NCI-H2029 (cell line): ENCODE measurements around the gene TNFAIP8.

ENCODE experiments used
- DNase-seq: peaks from one replicate; lab custom pipeline; 2025; lab: John Stamatoyannopoulos, UW

Gene TNFAIP8

DNA sequence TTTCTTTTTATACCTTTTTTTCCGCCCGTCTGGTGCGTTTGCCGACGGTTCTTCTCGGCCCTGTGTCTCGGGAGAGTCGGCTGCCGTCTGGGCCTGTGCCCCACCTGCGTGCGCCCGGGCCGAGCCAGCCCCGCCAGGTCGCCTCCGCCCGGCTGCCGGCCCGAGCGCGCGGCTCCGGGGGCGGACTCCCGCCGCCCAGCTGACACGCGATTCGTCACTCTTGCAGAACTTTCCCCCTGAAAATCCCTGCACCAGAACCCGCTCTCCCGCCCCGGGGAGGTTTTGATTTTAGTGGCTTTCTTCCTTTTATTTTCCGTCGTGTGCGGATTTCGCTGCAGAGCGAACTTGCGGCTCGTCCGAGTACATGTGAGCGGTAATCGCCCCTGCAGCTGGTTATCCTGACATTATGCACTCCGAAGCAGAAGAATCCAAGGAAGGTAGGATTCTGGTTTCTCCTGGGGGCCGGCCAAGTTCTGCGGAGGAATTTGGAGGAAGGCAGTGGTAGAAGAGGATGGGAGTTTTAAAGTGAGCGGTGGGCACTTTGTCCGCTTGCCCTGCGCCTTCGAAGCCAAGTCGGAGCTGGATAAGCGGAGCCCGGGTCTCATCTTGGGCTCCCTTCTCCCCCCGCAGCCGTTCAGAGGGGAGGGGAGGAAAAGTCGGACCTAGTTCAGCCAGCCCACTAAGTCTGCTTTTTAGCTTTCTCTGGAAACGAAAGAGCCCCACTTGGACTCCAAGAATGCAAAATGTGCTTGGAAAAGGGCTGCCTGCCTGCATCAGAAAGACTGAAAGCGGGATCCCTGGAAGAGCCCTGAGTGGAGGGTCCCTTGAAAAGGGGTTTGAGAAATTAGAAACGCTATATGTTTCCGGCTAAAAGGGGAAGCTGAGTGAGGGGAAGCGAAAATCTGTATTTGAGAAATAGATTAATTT lies at the start of gene TNFAIP8:
Gene TNFAIP8, plus strand, starts transcription at position 335 of the 927 bp plus-strand sequence. Its CDS starts 72 bp downstream, at position 407.
- peak; percentile 1 for DNase-seq

DNA sequence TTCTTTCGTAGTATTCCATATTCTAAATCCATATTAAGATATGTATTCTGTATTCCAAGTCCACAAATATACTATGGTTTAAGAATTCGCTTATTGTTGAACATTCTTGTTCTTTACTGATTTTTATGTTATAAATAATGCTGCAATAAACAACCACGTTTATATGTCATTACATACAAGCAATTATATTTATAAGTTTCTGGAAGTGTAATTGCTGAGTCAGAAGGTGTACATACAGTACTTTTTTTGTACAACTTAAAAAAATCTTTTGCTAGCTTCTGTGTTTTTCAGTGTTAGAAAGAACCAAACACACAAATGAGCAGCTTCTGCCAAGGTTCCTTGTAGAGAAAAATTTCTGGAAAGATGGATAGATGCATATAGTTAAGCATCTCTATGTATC lies 48.6 kb upstream of the TNFAIP8 start:
- no peak for DNase-seq

DNA sequence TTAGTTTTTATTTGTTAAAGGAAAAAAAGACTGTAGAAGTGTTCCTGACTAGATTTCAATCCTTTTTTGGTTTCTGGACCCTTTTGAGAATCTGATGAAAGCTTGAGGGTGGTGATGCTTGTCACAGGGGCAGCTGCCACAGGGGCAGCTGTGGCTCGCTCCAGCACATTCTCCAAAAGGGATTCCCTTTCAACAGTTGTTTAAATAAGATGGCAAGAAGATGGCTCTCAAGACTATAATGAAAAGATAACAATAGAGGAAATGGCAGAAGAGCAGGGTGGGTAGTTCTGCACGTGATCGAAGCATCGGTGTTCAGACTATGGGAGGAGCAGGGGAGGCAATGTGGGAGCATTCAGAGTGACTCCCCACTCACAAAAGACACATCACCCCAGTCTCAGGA lies 46.5 kb upstream of the TNFAIP8 start:
- no peak for DNase-seq

DNA sequence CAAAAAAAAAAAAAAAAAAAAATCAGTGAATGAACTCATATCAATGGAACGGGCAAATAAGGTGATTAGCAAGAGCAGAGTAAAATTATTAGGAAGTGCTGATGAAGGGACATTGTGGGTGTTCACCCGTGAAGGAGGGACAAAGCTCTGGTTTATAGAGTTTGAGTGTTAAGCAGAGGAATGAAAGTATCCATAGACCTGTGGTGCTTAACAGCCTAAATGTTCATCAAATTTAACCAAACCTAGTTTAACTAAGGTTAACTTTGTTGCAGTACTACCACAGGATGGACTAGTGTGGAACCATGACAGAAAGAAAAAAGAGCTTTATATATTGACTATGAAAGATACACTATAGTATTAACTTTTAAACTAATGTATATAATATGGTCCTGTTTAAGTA lies 44.1 kb upstream of the TNFAIP8 start:
- DNase-seq, result no peak

DNA sequence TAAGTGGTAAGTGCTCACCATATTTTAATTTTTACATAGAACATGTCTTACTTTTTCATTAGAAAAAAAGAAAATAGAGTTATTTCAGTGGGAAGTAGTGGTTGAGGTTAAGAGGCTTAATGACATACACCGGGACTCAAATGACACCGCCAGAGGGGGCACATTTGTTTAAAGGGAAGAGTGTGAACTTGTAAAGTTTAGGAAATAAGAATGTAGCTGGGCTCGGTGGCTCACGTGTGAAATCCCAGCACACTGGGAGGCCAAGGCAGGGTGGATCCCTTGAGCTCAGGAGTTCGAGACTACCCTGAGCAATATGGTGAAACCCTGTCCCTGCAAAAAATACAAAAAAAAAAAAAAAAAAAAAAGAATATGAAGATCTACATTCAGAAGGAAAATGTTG lies 43.4 kb upstream of the TNFAIP8 start:
- no peak for DNase-seq

DNA sequence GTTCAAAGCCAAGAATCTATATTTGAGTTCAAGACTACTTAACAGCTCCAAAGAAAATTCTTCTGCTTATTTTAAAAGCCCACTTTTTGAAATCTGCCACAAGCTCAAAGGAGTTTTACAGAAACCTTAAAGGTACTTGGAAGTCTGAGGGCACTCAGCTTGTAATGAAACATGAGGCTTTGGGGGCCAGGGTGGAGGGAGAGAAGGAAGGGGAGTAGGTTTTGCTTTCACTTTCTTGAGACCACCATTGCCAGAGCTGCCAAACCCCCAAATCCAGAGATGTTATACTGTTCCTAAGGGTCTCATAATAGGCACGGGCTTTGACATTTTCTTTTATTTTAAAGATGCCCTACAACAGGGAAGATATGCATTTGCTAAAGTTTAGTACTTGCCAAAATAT lies 42.6 kb upstream of the TNFAIP8 start:
- DNase-seq, result no peak

DNA sequence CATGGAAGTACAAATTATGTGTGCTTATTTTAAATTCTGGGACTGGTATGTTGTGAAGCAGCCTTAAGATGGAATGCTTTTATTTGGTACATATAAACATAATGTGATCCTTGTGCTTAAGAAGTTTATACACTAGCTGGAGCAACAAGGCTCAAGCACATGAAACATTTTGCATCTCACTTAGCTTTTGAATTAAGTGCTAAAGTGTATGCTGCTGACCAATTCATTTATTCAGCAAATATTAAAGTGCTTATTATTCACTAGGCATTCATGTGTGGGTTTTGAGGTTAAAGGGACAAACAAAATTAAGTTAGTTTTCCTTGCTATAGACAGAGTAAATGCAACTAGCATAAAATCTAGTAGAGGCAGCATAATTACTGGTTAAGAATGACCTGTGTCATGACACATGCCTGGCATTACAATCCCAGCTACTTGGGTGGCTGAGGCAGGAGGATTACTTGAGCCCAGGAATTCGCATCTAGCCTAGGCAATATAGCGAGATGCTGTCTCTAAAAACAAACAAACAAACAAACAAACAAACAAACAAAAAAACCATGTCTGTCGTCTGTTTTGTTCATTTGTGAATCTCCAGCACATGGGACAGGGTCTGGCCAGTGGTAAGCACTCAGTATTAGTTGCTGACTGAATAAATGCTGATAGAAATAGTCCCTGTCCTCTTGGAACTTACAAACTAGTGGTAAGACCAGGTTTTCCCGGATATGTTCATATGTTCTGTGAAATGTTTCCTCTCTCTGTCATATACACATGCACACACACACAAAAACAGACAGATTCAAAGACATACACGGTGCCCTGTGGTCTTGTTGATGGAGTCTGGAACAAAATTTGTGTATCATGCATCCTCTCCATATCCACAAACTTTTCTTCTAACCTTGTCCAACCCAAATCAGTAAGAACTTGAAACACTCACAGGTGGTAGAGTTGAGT lies 41.9 kb upstream of the TNFAIP8 start:
- no peak for DNase-seq

DNA sequence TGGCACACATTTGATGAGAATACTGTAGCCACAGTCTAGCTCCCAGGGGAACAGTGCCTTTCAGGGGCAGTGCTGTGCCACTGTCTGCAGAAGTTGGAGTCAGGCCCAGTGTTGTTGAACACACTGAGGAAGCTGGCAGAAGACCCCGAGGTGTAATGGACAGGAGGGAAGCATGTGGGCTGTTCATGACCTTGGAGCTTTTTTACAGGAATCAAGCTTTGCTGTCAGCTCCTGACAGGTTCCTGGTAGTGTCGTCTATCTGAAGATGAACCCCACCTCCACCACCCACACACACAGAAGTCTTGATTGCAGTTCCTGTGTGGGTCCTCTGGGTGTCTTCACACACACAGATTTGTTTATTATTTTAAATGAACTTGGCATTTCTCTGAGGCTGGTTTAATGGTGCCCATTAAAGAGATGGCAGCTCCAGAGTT lies 40.3 kb upstream of the TNFAIP8 start:
- DNase-seq, result no peak

DNA sequence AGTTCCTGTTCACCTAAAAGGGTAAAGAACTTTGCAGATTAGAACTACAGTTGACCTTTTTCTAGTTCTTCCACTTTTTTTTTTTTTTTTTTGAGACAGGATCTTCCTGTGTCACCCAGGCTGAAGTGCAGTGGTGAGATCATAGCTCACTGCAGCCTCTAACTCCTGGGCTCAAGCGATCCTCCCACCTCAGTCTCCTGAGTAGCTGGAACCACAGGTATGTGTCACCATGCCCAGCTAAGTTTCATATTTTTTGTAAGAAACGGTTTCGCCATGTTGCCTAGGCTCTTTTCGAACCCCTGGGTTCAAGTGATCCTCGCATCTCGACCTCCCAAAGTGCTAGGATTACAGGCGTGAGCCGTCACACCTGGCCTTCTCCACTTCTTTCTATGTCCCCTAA lies 39.7 kb upstream of the TNFAIP8 start:
- DNase-seq, result no peak

DNA sequence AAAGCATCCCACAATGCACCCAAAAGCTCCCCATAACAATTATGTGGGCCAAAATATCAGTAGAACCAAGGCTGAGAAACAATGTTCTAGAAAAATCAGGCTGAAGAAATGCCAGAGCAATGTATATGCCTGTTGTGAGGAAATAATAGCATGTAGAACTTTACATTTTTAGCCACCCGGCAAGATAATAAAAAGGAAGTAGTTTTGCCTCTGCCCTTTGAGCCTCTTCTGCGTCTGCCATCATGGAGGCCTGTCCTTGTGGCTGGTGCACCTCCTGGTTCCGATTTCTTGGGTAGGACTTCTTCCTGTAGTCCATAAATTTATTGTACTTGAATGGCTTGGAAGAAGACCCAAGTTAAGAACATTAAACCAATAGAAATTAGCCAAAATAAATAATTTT lies 38.9 kb upstream of the TNFAIP8 start:
- DNase-seq, result no peak

DNA sequence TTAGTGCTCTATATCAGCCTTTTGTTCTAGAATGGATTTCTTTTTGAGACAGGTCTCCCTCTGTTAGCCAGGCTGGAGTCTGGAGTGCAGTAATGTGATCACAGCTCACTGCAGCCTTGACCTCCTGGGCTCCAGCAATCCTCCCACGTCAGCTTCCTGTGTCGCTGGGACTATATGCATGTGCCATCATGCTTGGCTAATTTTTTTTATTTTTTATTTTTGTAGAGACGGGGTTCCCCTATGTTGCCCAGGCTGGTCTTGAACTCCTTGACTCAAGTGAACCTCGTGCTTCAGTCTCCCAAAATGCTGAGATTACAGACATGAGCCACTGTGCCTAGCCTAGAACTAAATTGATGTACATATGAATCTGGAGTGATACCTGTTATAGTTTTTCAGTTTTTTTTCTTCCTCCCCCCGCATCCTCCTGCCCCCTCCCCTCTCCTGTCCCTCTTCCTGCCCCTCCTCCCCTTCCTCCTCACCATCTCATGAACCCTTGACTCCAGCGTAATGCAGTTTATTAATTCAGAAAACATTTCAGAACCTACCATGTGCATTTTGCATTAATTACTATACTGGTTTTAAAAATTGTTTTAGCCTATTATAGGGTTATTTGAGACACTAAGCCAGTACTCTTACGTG lies 37.4 kb upstream of the TNFAIP8 start:
- DNase-seq, result no peak

DNA sequence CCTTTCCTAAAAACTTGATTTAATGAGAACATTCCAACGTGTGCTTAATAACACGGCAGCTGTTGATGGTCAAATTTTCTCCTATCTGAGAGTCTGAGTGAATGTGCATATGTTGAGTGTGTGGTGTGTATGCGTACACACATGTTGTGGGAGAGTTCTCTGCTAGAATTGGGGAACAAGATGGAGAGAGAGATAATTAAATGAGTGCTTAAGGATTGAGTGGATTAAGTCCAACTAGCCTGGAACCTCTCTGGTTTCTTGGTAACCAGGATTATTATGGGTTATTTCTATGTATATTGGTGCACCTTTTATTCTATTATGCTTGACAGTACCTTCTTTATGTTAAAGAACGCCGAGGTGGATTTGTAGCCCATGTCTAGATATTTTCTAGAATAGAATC lies 36.4 kb upstream of the TNFAIP8 start:
- DNase-seq, result no peak

DNA sequence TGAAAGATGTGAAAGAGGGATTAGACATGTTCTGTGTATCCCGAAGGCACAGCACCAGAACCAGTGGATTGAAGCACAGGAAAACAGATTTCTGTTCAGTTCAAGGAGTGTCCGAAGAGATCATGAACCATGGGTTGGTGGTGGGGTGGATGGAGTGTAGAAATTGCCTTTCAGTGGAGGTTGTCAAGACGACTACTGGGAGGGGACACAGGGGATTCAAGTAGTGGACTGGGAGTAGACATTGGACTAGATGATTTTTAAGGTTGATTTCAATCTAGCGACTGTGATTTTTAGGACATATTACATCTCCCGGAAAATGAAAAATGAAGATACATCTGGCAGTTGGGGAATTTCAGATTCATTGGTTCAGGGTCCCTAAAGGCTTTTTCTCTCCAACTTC lies 35.9 kb upstream of the TNFAIP8 start:
- no peak for DNase-seq

DNA sequence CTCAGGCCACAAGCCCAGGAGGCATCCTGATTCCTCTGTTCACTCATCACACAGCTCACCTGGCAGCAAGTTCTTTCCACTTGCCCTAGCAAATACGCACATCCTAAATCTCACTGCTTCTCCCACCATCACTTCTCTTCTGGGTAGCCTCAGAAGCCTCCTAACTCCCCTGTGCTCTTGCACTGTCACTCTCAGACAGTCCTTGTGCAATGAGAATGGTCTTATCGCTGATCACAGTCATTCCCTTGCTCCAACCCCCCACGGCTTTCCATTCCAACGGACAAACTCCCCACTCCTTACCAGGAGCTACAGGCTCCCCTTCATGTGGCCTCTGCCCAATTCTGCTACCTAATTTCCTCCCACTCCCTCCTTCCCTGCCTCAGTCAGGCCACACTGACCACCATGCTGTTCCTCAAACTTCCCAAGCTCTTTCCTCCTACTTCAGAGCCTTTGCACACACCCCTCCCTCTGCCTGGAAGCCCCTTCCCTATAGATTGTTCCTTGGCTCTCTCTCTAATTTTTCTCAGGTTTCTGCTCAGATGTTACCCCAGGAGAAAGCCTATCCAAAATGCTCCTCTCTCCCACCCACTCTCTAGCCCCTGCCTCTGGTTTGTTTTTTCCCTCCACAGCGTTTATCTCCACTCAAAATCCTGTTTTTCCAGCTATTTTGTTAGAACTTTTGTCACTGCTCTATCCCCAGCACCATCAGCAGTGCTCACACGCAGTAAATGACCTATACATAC lies 34.1 kb upstream of the TNFAIP8 start:
- DNase-seq, result no peak

DNA sequence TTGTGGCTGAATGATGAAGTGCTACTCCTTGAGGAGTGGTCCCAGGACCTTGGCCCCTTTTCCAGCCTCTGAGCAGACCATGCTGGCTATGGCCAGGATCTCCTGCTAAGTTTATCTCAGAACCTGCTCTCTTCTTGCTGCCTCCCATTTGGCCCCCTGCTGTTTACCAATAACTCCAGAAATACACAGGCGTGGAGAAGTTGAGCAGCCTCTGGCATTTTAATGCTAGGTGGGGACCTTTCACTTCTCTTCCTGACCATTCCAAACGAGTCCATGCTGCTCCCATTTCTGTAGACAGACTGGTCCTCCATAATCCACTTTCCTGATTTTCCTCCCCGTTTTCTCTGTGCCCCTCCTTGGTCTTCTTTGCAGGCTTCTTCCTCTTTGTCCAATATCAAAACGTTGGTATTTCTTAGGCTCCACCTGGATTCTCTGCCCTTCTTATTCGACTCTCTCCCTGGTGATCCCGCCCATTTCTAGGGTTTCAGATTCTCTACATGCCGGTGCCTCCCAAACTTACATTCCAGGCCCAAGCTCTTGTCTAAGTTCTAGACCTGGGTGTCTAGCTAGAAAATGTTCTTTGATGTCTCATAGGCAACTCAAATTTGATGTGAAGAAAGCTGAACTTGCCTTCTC lies 33.4 kb upstream of the TNFAIP8 start:
- DNase-seq, result no peak

DNA sequence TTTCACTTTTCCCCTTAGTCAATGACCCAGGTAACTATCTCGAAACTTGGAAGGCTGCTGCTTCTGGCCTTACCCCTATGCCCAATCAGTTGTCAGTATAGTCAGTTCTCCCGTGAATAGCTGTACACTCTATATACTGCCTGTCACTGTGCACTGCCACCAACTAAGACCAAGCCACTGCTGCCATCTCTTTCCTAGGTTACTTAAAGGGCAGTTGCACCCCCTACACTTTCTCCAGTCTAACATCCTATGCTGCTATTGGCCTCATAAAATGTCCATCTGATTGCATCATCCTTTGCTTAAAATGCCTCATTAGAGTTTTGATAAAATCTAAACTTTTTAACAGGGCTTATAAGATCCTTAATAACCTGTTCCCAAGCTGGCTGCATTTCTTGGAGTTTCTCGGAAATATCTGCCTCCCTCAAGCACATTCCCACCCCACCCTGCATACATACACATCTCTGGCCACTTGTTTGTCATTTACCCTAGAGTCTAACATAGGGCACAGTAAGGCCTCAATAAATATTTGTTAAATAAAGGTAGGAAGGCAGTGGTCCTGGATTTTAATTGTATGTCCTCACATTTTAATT lies 32.8 kb upstream of the TNFAIP8 start:
- no peak for DNase-seq

DNA sequence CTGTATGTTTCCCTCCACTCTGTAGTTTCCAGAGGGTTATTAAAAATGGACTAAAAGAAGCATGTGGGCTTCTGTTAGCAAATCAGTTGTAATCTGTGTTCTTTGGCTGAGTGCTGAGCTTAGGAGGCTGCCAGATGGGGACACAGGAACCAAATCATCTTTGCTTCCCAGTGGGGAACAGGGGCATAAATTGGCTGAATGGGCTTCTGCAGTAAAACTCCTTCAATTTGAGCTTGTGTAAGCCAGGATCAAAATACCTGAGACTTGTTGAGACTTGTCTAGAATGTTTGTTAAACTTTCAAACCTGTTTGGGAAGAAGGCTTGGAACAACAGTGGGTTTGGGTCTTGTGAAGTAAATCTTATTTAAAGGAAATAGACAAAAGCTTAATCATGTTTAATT lies 32.2 kb upstream of the TNFAIP8 start:
- DNase-seq, result no peak

DNA sequence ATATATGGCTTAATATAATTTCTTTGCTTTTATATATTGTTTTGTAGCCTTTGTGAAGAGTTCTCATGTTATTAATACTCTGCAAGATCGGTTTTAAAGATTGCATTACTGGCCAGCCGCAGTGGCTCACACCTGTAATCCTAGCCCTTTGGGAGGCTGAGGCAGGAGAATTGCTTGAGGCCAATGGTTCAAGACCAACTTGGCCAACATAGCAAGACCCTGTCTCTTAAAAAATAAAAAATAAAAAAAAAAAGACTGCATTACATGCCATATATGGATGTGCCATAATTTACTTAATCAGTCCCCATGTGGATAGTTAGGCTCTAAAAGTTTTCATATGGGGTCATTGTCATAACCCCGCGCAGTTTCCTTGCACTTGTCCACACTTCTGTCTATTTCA lies 31.0 kb upstream of the TNFAIP8 start:
- no peak for DNase-seq

DNA sequence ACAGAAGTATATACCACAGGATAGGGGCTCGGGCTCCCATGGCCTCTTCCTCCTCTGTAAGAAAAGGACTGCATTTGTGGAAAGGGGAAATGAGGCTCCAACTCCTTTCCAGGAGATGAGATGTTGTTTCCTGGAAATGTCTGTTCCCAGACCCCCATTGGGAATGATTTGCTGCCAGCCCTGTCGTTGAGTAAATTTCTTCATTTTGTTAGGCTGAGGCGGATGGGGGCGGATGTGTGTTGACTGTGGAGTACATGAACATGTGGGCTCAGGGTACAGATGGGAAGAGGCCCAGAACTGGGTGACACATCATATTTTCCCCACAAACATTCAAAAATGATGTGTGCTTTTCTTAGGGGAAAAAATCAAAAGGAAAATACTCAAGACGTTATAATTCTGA lies 28.8 kb upstream of the TNFAIP8 start:
- no peak for DNase-seq

DNA sequence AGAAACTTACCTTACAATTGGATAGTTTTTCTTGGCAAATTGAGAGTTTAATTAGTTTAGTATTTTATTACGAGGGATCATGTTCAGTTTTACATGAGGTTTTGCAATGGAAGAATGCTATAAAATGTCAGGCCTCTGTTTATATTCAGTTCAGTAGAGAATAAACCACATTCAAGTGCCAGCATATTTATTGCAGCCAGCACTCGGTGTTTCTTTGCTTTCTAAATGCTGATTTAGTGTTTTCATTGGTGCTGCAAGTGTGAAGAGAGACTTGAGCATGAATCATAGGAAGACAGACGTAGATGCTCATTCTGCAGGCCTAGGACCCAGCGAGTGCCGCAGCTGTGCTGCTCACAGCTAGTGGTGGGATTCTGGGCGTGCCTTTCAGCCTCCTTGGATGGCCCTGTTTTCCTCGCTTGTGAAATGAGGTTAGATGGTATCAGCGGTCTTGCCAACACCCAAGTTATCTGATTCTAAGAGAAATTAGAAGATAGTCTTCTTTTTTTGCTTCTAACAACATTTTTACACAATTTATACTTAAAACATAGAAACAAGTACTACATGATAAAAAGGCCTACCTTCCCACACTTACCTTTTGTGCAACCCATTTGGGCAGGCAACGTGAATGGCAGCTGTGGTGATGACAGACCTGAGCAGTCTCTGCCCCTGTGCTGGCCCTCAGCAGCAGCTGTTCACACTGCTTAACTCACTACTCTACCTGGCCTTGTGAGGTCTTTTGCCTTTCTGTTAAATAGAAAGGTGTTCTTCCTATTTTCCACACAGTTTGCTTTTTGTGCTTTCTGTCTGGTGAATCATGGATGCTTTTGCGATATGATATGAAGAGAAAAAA lies 26.8 kb upstream of the TNFAIP8 start:
- DNase-seq, result no peak
